Esophagus squamous epithelium (tissue), 5 donors: ENCODE results near the gene DTNB. TPM values are rescaled to one million over a fixed set of nuclear protein-coding genes. Genes with fewer than 3 reads are reported as not detected.

Experiments used
- DNase-seq: peaks from one replicate; lab custom pipeline; 2025; lab: John Stamatoyannopoulos, UW
- H3K27ac ChIP-seq, 4 donors: fragments of 200-600 bp; sonication (generic); one replicate each; pipeline ENCODE4 v1.5.1; 2016 to 2019; ENCODE audit warnings: mild to moderate bottlenecking in 1 of 4
- H3K27me3 ChIP-seq, 4 donors: fragments of 200-600 bp; sonication (generic); 1 replicate in 3 of 4; 2 replicates in 1 of 4; pipeline versions ENCODE4 v1.5.1 to v1.6.0; 2017 to 2021; ENCODE audit warnings: antibody characterized with exemption in 1 of 4
- H3K36me3 ChIP-seq, 3 donors: fragments of 200-600 bp; sonication (generic); one replicate each; pipeline ENCODE4 v1.5.1; 2016 to 2019
- H3K4me1 ChIP-seq, 3 donors: fragments of 200-600 bp; sonication (generic); one replicate each; pipeline ENCODE4 v1.5.1; 2017 to 2019
- H3K4me3 ChIP-seq, 4 donors: fragments of 200-600 bp; sonication (generic); 1 replicate in 3 of 4; 2 replicates in 1 of 4; pipeline ENCODE4 v1.5.1; 2016 to 2019; ENCODE audit warnings: mild to moderate bottlenecking in 2 of 4, moderate library complexity in 1 of 4
- H3K9me3 ChIP-seq, 3 donors: fragments of 200-600 bp; sonication (generic); one replicate each; pipeline ENCODE4 v1.5.1; 2016 to 2019
- POLR2A ChIP-seq, 4 donors: fragments of 450-650 bp; IDR thresholded peaks; one replicate each; pipeline ENCODE4 v1.6.1; 2017; ENCODE audit warnings: antibody characterized with exemption in 4 of 4, mild to moderate bottlenecking in 4 of 4, moderate library complexity in 3 of 4
- WGBS, 2 donors: methylation state at CpG; one replicate each; pipeline ENCODE4 v1.1.5; 2018; 5-methylcytosine and 5-hydroxymethylcytosine counted together
- intact Hi-C: fragments of 100-400 bp; cut with DNase I; formaldehyde crosslinking; loops from one replicate; pipeline ENCODE4 v1.15.0; 2022
- total RNA-seq, 4 donors: library from RNA; depleted of rRNA; stranded (reverse); fragments of >200 nt; gene quantifications; one replicate each; pipeline ENCODE4 v1.1.0, GENCODE V29; 2016
- TF ChIP-seq, protein P1 (sequence below), 6 experiments: fragments of 450-650 bp in 4 of 6; fragments of 200-600 bp in 2 of 6; sonication (generic) in 2 of 6; IDR thresholded peaks; one replicate each; pipeline ENCODE4 v1.5.1; 2016 to 2019; ENCODE audit warnings: antibody characterized with exemption in 6 of 6, mild to moderate bottlenecking in 4 of 6, moderate library complexity in 4 of 6
- donor health status: DM: yes; HTN: yes; CAD: no.

Gene DTNB
- total RNA-seq, 4 donors from 2014 or later, result 7.8 to 17.2 (median 9.6) TPM

DNA sequence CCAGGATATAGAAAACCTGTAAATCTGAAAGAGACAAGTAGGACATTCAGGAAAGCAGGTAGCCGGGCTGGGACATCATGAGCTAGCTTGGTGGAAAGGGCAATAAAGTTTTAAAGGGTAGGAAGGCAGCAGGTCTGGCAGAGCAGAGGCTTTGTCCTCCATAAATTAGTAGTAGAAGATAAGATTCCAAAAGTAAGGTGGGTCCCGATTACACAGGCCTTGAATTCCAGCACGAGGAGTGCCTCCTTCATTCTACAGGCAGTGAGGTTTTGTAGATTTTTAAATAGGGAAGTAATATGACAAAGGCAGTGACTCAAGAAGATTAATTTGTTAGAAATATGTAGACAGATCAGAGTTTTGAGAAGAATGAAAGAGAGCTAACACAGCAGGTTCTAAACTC is 160.7 kb downstream of the DTNB start:
- TF ChIP-seq, protein P1, sequence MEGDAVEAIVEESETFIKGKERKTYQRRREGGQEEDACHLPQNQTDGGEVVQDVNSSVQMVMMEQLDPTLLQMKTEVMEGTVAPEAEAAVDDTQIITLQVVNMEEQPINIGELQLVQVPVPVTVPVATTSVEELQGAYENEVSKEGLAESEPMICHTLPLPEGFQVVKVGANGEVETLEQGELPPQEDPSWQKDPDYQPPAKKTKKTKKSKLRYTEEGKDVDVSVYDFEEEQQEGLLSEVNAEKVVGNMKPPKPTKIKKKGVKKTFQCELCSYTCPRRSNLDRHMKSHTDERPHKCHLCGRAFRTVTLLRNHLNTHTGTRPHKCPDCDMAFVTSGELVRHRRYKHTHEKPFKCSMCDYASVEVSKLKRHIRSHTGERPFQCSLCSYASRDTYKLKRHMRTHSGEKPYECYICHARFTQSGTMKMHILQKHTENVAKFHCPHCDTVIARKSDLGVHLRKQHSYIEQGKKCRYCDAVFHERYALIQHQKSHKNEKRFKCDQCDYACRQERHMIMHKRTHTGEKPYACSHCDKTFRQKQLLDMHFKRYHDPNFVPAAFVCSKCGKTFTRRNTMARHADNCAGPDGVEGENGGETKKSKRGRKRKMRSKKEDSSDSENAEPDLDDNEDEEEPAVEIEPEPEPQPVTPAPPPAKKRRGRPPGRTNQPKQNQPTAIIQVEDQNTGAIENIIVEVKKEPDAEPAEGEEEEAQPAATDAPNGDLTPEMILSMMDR (IDR thresholded peaks at IDR 0.05), result no peak
- TF ChIP-seq POLR2A (IDR thresholded peaks at IDR 0.05), result no peak
- 56 to 74% methylated on average over 3 of the region's 3 CpGs for WGBS, 2 donors
- Histone ChIP-seq H3K27me3 (no peaks in the 10 kb centered on the region), H3K36me3 (no peaks in the 10 kb centered on the region), H3K9me3 (no peaks in the 10 kb centered on the region), H3K4me1 (peaks cover 0 to 21% (median 0%) of the 10 kb centered on the region in 3 donors), H3K4me3 (no peak overlapping the region), H3K27ac (no peak overlapping the region)
- intact Hi-C loops, result no loop called here
- DNase-seq, result no peak

DNA sequence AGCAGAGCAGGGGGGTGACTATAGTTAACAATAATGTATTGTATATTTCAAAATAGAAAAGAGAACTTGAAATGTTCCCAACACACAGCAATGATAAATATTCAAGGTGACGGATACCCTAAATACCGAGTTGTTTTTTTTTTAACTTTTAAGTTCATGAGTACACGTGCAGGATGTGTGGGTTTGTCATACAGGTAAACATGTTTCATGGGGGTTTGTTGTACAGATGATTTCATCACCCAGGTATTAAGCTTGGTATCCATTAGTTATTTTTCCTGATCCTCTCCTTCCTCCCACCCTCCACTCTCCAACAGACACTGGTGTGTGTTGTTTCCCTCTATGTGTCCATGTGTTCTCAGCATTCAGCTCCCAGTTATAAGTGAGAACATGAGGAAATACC is 167.2 kb downstream of the DTNB start:
- DNase-seq, result no peak
- Histone ChIP-seq H3K27ac (no peak overlapping the region), H3K4me3 (no peak overlapping the region), H3K4me1 (no peaks in the 10 kb centered on the region), H3K36me3 (no peaks in the 10 kb centered on the region), H3K27me3 (no peaks in the 10 kb centered on the region), H3K9me3 (no peaks in the 10 kb centered on the region)
- intact Hi-C loops, result no loop called here
- 82 to 86% methylated on average over 3 of the region's 3 CpGs for WGBS, 2 donors
- TF ChIP-seq POLR2A (IDR thresholded peaks at IDR 0.05), result no peak
- TF ChIP-seq, protein P1 (IDR thresholded peaks at IDR 0.05), result no peak

DNA sequence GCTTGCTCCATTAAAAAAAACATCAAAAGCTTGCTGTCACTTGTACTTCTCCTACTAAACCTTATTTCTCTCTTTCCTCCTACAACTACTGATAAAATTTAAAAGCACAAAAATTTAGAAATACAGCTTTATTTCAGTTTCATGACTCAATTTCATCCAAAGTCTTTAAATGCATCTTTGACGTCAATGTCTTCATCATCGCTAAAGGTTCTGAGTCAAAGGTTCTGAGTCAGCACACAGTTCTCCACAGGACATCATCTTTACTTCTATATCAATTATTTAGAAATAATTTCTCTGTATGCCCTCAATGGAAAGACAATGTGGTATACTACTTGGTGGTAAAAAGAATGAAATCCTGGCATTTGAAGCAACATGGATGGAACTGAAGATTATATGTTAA is 167.8 kb downstream of the DTNB start:
- intact Hi-C loops, result no loop called here
- Histone ChIP-seq H3K4me3 (no peak overlapping the region), H3K4me1 (no peaks in the 10 kb centered on the region), H3K9me3 (no peaks in the 10 kb centered on the region), H3K27me3 (no peaks in the 10 kb centered on the region), H3K27ac (no peak overlapping the region), H3K36me3 (no peaks in the 10 kb centered on the region)
- TF ChIP-seq POLR2A (IDR thresholded peaks at IDR 0.05), result no peak
- TF ChIP-seq, protein P1 (IDR thresholded peaks at IDR 0.05), result no peak
- no peak for DNase-seq
- WGBS, 2 donors, result 69 to 90% methylated on average over 2 of the region's 2 CpGs

DNA sequence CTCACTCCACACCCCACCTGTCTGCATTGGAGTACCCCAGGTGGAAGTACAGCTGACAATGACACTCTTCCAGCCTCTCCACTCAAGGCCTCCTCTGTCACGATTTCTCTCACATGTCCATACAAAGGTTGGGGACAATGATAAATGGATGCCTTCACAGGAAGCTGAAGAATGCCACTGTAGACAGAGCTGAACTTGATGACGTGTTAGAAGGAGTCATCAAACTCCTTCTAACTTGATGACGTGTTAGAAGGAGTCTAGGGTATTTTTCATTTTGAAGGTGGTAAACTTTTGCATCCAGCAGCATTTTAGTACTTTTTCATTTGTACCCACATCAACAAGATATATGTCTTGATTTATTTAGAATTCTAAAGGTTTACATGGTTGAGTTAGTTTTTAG is 168.2 kb downstream of the DTNB start:
- Histone ChIP-seq H3K9me3 (no peaks in the 10 kb centered on the region), H3K4me3 (no peak overlapping the region), H3K4me1 (no peaks in the 10 kb centered on the region), H3K27me3 (no peaks in the 10 kb centered on the region), H3K36me3 (no peaks in the 10 kb centered on the region), H3K27ac (no peak overlapping the region)
- no peak for TF ChIP-seq POLR2A (IDR thresholded peaks at IDR 0.05)
- TF ChIP-seq, protein P1 (IDR thresholded peaks at IDR 0.05), result no peak
- 80 to 87% methylated on average over 3 of the region's 3 CpGs for WGBS, 2 donors
- intact Hi-C loops, result no loop called here
- DNase-seq, result no peak

DNA sequence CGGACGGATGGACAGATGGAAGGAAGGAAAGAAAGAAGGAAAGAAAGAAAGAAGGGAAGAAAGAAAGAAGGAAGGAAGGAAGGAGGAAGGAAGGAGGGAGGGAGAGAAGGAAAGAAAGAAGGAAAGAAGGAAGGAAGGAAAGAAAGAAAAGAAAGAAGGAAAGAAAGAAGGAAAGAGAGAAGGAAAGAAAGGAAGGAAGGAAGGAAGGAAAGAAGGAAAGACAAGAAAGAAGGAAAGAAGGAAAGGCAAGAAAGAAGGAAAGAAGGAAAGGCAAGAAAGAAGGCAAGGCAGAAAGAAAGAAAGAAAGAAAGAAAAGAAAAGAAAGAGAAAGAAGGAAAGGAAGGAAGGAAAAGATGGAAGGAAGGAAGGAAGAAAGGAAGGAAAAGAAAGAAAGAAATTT is 169.1 kb downstream of the DTNB start:
- no peaks in the 10 kb centered on the region for H3K9me3 ChIP-seq
- no peak overlapping the region for H3K27ac ChIP-seq
- H3K36me3 ChIP-seq, result no peaks in the 10 kb centered on the region
- WGBS, 2 donors, result 91 to 97% methylated on average over 2 of the region's 2 CpGs
- H3K4me3 ChIP-seq, result no peak overlapping the region
- no peak for DNase-seq
- no peaks in the 10 kb centered on the region for H3K4me1 ChIP-seq
- TF ChIP-seq, protein P1 (IDR thresholded peaks at IDR 0.05), result no peak
- no peak for TF ChIP-seq POLR2A (IDR thresholded peaks at IDR 0.05)
- intact Hi-C loops, result no loop called here
- H3K27me3 ChIP-seq, result no peaks in the 10 kb centered on the region
